ENCODE data around the gene BRCC3.
A peak's percentile ranks its signal among the peaks of the same experiment; 100 is the strongest.

Gene BRCC3

GRCh38 chrX:155046811-155047528, 24.3 kb upstream of the BRCC3 start:
- TF ChIP-seq CTCF (IDR thresholded peaks at IDR 0.05; ENCODE audit: control extremely low read depth, extremely low read depth, low read depth, missing control alignments): no peak
- ChIA-PET CTCF (interaction anchor here (1.0 to 1.7 kb wide), 6 partner anchors 10 to 189 kb away, joined by 3 to 6 read pairs (median 4); no protein-coding TSS in a partner anchor), POLR2A (no interaction called here)
- DNase-seq (ENCODE audit: extremely low spot score): no peak

GRCh38 chrX:155048977-155049619, 22.2 kb upstream of the BRCC3 start:
- ChIA-PET POLR2A (no interaction called here), CTCF (interaction anchor here (1.0 to 1.6 kb wide), 6 partner anchors 8 to 63 kb away, joined by 3 to 4 read pairs (median 3); no protein-coding TSS in a partner anchor)
- DNase-seq (ENCODE audit: extremely low spot score): no peak
- TF ChIP-seq CTCF (IDR thresholded peaks at IDR 0.05; ENCODE audit: control extremely low read depth, extremely low read depth, low read depth, missing control alignments): peak; percentile 55

- POLR2A ChIA-PET: no interaction called here
- TF ChIP-seq CTCF (IDR thresholded peaks at IDR 0.05; ENCODE audit: control extremely low read depth, extremely low read depth, low read depth, missing control alignments): no peak
- no peak for DNase-seq (ENCODE audit: extremely low spot score)
- CTCF ChIA-PET: interaction anchor here (1.0 to 4.6 kb wide), 4 partner anchors 10 to 135 kb away, joined by 3 to 25 read pairs (median 4); no protein-coding TSS in a partner anchor
Observed at GRCh38 chrX:155052738-155053498, 18.4 kb upstream of the BRCC3 start.

GRCh38 chrX:155053656-155054055, 17.7 kb upstream of the BRCC3 start:
- POLR2A ChIA-PET: no interaction called here
- no peak for DNase-seq (ENCODE audit: extremely low spot score)
- no peak for TF ChIP-seq CTCF (IDR thresholded peaks at IDR 0.05; ENCODE audit: control extremely low read depth, extremely low read depth, low read depth, missing control alignments)
- CTCF ChIA-PET: interaction anchor here (1.0 to 4.6 kb wide), 3 partner anchors 10 to 136 kb away, joined by 3 to 25 read pairs (median 4); no protein-coding TSS in a partner anchor

GRCh38 chrX:155054255-155054654, 17.1 kb upstream of the BRCC3 start:
- CTCF ChIA-PET: interaction anchor here (4.6 kb wide), 1 partner anchor 136 kb away, joined by 25 read pairs; no protein-coding TSS in a partner anchor
- DNase-seq (ENCODE audit: extremely low spot score): no peak
- POLR2A ChIA-PET: no interaction called here
- TF ChIP-seq CTCF (IDR thresholded peaks at IDR 0.05; ENCODE audit: control extremely low read depth, extremely low read depth, low read depth, missing control alignments): no peak

- TF ChIP-seq CTCF (IDR thresholded peaks at IDR 0.05; ENCODE audit: control extremely low read depth, extremely low read depth, low read depth, missing control alignments): no peak
- DNase-seq (ENCODE audit: extremely low spot score): no peak
- ChIA-PET POLR2A (no interaction called here), CTCF (interaction anchor here (4.6 kb wide), 1 partner anchor 138 kb away, joined by 25 read pairs; no protein-coding TSS in a partner anchor)
Observed at GRCh38 chrX:155055494-155055893, 15.8 kb upstream of the BRCC3 start.

Measured in GM10248 (cell line).